GM10266 (cell line): ENCODE results near the gene HOXD12.

Experiments used
- DNase-seq: peaks from one replicate; pipeline ENCODE4 v3.0.0; 2012; ENCODE audit errors: extremely low spot score
- CTCF ChIP-seq: IDR thresholded peaks from 2 replicates; pipeline ENCODE4 v1.5.1; 2012; ENCODE audit warnings: mild to moderate bottlenecking, low read depth; ENCODE audit not compliant: control insufficient read depth, insufficient read depth; ENCODE audit errors: missing control alignments

HOXD12 gene

GRCh38 chr2:176121190-176122051 is 21.8 kb downstream of the HOXD12 start:
- no peak for DNase-seq
- no peak for TF ChIP-seq CTCF

DNA sequence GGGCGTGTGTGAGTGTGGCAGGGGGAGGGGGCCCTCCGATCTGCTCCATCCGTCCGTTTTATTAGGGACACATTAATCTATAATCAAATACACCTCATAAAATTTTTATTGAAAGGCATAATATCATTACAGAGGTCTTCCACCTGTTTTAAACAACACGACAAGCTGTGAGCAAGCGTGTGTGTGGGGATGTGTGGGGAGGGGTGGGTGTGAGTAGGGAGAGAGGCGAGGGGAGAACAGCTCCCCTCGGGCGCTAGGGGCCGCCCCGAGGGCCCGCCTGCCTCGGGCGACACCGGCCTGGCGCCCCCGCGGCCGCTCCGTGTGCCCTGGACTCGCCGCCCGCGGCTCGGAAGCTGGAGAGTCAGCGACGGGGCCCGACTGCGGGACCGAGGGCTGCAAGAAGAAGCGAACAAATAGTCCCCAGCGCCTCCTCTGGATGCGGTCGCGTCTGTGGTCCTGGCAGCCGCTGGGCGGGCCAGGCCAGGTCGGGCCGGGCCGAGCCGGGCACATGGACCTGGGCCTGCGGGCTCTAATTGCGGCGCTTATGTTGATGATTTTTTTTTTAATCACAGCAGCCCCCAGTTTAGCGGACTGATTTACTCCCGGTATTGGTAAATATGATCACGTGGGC is 22.6 kb downstream of the HOXD12 start:
- no peak for DNase-seq
- TF ChIP-seq CTCF, result no peak

DNA sequence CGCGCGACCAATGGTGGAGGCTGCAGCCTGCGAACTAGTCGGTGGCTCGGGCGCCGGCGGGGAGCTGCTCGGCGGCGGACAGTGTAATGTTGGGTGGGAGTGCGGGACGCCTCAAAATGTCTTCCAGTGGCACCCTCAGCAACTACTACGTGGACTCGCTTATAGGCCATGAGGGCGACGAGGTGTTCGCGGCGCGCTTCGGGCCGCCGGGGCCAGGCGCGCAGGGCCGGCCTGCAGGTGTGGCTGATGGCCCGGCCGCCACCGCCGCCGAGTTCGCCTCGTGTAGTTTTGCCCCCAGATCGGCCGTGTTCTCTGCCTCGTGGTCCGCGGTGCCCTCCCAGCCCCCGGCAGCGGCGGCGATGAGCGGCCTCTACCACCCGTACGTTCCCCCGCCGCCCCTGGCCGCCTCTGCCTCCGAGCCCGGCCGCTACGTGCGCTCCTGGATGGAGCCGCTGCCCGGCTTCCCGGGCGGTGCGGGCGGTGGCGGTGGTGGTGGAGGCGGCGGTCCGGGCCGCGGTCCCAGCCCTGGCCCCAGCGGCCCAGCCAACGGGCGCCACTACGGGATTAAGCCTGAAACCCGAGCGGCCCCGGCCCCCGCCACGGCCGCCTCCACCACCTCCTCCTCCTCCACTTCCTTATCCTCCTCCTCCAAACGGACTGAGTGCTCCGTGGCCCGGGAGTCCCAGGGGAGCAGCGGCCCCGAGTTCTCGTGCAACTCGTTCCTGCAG is 23.3 kb downstream of the HOXD12 start, which contains the start of gene HOXD9:
Gene HOXD9 (plus strand): TSS at position 37 of the 728 bp plus-strand sequence. CDS start 50 bp downstream, at position 87.
- no peak for DNase-seq
- TF ChIP-seq CTCF, result no peak

GRCh38 chr2:176123411-176124109 is 24.0 kb downstream of the HOXD12 start:
- TF ChIP-seq CTCF, result no peak
- DNase-seq, result no peak

GRCh38 chr2:176124110-176124946 is 24.7 kb downstream of the HOXD12 start:
- TF ChIP-seq CTCF, result no peak
- no peak for DNase-seq

DNA sequence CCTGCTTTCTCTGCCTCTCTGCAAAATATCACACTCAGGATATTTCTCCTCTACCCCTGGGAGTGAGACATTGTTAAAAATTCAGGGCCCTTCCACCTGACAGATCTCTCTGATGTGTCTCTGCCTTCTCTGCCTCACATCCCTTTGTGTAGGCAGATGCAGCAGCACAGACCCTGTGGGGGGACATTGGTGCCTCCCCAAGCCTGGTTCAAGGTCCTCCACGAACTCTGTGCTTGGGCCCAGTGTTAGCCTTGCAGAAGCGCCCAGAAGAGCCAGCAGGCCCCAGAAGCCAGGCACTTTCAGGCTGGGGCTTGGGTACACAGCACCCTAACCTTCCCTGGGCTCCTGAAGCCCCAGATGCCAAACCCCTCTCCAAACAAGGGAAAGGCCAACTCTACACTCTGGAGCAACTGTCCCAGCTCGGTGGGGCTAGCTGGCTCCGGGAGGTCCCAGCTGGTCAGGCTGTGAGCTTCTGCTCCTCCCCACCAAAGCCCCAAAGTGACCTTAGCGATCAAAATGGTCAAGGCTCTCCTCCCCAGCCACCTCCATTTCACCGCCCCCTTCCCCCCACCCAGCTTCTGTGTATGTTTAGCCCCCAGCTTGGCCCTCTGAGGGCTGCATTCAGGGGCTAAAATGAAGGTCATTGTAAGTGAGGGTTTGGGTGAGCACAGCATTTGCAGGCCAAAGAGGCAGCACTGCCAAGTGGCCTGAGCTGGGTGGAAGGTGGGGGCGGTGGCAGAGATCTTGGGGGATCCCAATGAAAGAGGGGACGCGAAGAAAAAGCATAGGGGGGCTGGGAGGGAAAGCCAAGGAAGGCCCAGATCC is 25.6 kb downstream of the HOXD12 start:
- DNase-seq, result no peak
- TF ChIP-seq CTCF, result no peak
